K562 (cell line): ENCODE results near the gene SCAPER.

Experiments
- CTCF ChIP-seq, 3 experiments: IDR thresholded peaks in 2 of 3; conservative IDR thresholded peaks in 1 of 3; 2 replicates each; pipeline ENCODE4 v1.5.1; 2011 to 2012; ENCODE audit warnings: low read length in 3 of 3, mild to moderate bottlenecking in 3 of 3, control low read depth in 2 of 3, improper control_type of control experiment in 1 of 3, inconsistent platforms in 1 of 3, low read depth in 1 of 3, mixed read lengths in 1 of 3, moderate library complexity in 1 of 3; ENCODE audit not compliant: insufficient read depth in 2 of 3
- FOXJ3 ChIP-seq: sonication (generic); formaldehyde crosslinking; IDR thresholded peaks from 2 replicates; pipeline ENCODE4 v1.4.0; 2020; ENCODE audit warnings: mild to moderate bottlenecking, missing genetic modification reagents
- JUND ChIP-seq, 2 experiments: IDR thresholded peaks; 2 replicates in 1 of 2; 3 replicates in 1 of 2; pipeline ENCODE4 v1.6.1; 2011; ENCODE audit warnings: borderline replicate concordance in 2 of 2, low read depth in 2 of 2, low read length in 2 of 2, improper control_type of control experiment in 1 of 2, missing biosample characterization in 1 of 2, missing genetic modification characterization in 1 of 2, missing genetic modification reagents in 1 of 2
- KLF13 ChIP-seq: fragments of 450-650 bp; IDR thresholded peaks from 2 replicates; pipeline ENCODE4 v1.6.1; 2016; ENCODE audit warnings: missing genetic modification characterization, low read depth, mild to moderate bottlenecking, missing compliant biosample characterization, moderate library complexity, borderline replicate concordance
- MYC ChIP-seq, 2 experiments: fragments of 250-450 bp in 1 of 2; sonication (Bioruptor Pico) in 1 of 2; IDR thresholded peaks; 2 replicates each; pipeline versions ENCODE4 v1.5.1 to v1.6.1; 2012 to 2021; ENCODE audit warnings: low read depth in 2 of 2, borderline replicate concordance in 1 of 2, improper control_type of control experiment in 1 of 2, low read length in 1 of 2, mild to moderate bottlenecking in 1 of 2, moderate library complexity in 1 of 2
- RCOR1 ChIP-seq, 2 experiments: IDR thresholded peaks; 2 replicates each; pipeline ENCODE4 v1.6.1; 2012; ENCODE audit warnings: low read depth in 2 of 2, low read length in 2 of 2, borderline replicate concordance in 1 of 2, improper control_type of control experiment in 1 of 2
- TF ChIP-seq, protein P1 (sequence below): fragments of 200-600 bp; sonication (generic); IDR thresholded peaks from one replicate; pipeline ENCODE4 v1.6.1; 2012; ENCODE audit warnings: mild to moderate bottlenecking, low read depth, low read length, inconsistent platforms
- TF ChIP-seq, protein P2 (sequence below): fragments of 250-450 bp; sonication (Bioruptor Pico); IDR thresholded peaks from 2 replicates; pipeline ENCODE4 v1.9.0; 2021; ENCODE audit warnings: mild to moderate bottlenecking

- TF ChIP-seq MYC (IDR thresholded peaks at IDR 0.05; ENCODE audit: low read depth, low read length): no peak
- TF ChIP-seq MYC (CRISPR knock-in tag; IDR thresholded peaks at IDR 0.05; ENCODE audit: borderline replicate concordance, low read depth): no peak
- no peak for TF ChIP-seq JUND (IDR thresholded peaks at IDR 0.05; ENCODE audit: borderline replicate concordance, low read depth, low read length)
- no peak for TF ChIP-seq JUND (tag; IDR thresholded peaks at IDR 0.05; ENCODE audit: borderline replicate concordance, low read depth, low read length)
- TF ChIP-seq FOXJ3 (CRISPR knock-in tag): no peak
- TF ChIP-seq, protein P1, sequence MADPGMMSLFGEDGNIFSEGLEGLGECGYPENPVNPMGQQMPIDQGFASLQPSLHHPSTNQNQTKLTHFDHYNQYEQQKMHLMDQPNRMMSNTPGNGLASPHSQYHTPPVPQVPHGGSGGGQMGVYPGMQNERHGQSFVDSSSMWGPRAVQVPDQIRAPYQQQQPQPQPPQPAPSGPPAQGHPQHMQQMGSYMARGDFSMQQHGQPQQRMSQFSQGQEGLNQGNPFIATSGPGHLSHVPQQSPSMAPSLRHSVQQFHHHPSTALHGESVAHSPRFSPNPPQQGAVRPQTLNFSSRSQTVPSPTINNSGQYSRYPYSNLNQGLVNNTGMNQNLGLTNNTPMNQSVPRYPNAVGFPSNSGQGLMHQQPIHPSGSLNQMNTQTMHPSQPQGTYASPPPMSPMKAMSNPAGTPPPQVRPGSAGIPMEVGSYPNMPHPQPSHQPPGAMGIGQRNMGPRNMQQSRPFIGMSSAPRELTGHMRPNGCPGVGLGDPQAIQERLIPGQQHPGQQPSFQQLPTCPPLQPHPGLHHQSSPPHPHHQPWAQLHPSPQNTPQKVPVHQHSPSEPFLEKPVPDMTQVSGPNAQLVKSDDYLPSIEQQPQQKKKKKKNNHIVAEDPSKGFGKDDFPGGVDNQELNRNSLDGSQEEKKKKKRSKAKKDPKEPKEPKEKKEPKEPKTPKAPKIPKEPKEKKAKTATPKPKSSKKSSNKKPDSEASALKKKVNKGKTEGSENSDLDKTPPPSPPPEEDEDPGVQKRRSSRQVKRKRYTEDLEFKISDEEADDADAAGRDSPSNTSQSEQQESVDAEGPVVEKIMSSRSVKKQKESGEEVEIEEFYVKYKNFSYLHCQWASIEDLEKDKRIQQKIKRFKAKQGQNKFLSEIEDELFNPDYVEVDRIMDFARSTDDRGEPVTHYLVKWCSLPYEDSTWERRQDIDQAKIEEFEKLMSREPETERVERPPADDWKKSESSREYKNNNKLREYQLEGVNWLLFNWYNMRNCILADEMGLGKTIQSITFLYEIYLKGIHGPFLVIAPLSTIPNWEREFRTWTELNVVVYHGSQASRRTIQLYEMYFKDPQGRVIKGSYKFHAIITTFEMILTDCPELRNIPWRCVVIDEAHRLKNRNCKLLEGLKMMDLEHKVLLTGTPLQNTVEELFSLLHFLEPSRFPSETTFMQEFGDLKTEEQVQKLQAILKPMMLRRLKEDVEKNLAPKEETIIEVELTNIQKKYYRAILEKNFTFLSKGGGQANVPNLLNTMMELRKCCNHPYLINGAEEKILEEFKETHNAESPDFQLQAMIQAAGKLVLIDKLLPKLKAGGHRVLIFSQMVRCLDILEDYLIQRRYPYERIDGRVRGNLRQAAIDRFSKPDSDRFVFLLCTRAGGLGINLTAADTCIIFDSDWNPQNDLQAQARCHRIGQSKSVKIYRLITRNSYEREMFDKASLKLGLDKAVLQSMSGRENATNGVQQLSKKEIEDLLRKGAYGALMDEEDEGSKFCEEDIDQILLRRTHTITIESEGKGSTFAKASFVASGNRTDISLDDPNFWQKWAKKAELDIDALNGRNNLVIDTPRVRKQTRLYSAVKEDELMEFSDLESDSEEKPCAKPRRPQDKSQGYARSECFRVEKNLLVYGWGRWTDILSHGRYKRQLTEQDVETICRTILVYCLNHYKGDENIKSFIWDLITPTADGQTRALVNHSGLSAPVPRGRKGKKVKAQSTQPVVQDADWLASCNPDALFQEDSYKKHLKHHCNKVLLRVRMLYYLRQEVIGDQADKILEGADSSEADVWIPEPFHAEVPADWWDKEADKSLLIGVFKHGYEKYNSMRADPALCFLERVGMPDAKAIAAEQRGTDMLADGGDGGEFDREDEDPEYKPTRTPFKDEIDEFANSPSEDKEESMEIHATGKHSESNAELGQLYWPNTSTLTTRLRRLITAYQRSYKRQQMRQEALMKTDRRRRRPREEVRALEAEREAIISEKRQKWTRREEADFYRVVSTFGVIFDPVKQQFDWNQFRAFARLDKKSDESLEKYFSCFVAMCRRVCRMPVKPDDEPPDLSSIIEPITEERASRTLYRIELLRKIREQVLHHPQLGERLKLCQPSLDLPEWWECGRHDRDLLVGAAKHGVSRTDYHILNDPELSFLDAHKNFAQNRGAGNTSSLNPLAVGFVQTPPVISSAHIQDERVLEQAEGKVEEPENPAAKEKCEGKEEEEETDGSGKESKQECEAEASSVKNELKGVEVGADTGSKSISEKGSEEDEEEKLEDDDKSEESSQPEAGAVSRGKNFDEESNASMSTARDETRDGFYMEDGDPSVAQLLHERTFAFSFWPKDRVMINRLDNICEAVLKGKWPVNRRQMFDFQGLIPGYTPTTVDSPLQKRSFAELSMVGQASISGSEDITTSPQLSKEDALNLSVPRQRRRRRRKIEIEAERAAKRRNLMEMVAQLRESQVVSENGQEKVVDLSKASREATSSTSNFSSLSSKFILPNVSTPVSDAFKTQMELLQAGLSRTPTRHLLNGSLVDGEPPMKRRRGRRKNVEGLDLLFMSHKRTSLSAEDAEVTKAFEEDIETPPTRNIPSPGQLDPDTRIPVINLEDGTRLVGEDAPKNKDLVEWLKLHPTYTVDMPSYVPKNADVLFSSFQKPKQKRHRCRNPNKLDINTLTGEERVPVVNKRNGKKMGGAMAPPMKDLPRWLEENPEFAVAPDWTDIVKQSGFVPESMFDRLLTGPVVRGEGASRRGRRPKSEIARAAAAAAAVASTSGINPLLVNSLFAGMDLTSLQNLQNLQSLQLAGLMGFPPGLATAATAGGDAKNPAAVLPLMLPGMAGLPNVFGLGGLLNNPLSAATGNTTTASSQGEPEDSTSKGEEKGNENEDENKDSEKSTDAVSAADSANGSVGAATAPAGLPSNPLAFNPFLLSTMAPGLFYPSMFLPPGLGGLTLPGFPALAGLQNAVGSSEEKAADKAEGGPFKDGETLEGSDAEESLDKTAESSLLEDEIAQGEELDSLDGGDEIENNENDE: no peak
- TF ChIP-seq RCOR1 (IDR thresholded peaks at IDR 0.05; ENCODE audit: borderline replicate concordance in 1 of 2, low read depth in 2 of 2, low read length in 2 of 2): no peak
- TF ChIP-seq CTCF (IDR thresholded peaks at IDR 0.05 in 2 of 3, conservative IDR thresholded peaks at IDR 0.05 in 1 of 3; ENCODE audit: insufficient read depth in 2 of 3, low read depth in 1 of 3, low read length in 3 of 3): no peak
- TF ChIP-seq, protein P2, sequence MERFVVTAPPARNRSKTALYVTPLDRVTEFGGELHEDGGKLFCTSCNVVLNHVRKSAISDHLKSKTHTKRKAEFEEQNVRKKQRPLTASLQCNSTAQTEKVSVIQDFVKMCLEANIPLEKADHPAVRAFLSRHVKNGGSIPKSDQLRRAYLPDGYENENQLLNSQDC (CRISPR knock-in tag): no peak
- no peak for TF ChIP-seq KLF13 (tag)
These were observed 33.2 kb downstream of the SCAPER start for GRCh38 chr15:76871930-76872329.
